ENCODE measurements around the gene APLP1. TPM values are rescaled to one million over a fixed set of nuclear protein-coding genes. Genes with fewer than 3 reads are reported as not detected.

Gene APLP1
- total RNA-seq, 4 donors from 2014 or later = 1.1 to 10.1 (median 2.3) TPM

DNA sequence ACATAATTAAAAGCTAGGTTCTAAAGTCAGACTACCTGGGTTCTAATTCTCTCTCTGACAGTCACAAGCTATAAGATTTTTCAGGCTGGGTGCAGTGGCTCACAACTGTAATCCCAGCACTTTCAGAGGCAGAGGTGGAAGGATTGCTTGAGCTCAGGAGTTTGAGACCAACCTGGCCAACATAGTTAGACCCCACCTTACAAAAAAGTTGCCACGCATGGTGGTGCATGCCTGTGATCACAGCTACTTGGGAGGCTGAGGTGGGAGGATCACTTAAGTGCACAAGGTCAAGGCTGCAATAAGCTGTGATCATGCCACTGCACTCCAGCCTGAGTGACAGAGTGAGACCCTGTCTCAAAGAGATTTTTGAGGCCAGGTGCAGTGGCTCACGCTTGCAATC, 26.0 kb downstream of the APLP1 start:
- ATAC-seq (ENCODE audit: low FRiP score) (no peak), DNase-seq (ENCODE audit: low spot score) (no peak)
- TF ChIP-seq, protein P1, sequence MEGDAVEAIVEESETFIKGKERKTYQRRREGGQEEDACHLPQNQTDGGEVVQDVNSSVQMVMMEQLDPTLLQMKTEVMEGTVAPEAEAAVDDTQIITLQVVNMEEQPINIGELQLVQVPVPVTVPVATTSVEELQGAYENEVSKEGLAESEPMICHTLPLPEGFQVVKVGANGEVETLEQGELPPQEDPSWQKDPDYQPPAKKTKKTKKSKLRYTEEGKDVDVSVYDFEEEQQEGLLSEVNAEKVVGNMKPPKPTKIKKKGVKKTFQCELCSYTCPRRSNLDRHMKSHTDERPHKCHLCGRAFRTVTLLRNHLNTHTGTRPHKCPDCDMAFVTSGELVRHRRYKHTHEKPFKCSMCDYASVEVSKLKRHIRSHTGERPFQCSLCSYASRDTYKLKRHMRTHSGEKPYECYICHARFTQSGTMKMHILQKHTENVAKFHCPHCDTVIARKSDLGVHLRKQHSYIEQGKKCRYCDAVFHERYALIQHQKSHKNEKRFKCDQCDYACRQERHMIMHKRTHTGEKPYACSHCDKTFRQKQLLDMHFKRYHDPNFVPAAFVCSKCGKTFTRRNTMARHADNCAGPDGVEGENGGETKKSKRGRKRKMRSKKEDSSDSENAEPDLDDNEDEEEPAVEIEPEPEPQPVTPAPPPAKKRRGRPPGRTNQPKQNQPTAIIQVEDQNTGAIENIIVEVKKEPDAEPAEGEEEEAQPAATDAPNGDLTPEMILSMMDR (IDR thresholded peaks at IDR 0.05) = no peak

DNA sequence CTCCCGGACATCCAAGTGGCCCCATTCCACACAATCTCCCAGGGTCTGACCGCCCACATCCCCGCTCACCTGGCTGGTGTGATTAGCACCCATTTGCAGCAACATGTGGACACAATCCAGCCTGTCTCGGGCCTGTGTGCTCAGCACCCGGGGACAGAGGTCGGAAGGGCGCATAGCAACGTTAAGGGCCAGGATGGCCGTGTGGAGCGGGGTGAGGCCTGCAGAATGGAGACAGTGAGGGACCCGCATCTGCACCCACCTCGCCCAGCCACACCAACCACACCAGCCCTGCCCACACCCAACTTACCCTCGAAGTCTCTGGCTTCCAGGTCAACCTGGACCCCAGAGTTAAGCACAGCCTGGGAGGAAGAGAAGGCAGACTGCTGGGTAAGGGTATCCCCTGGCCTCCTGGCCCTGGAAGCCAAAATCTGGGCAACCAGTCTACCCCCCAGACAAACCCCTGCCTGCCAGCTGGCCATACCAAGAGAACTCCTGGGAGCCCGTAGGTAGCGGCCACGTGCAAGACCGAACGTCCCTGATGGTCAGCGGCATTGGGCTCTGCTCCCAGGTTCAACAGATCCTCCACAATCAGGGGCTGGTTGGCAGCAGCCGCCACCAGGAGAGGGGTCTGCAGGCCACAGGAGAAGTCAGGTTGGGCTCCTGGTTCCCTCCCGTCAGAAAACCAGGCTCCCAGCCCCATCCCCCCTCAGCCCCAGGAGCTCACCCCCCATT, 27.7 kb downstream of the APLP1 start:
- TF ChIP-seq, protein P1 (IDR thresholded peaks at IDR 0.05) = no peak
- ATAC-seq (ENCODE audit: low FRiP score) (no peak), DNase-seq (ENCODE audit: low spot score) (no peak)

DNA sequence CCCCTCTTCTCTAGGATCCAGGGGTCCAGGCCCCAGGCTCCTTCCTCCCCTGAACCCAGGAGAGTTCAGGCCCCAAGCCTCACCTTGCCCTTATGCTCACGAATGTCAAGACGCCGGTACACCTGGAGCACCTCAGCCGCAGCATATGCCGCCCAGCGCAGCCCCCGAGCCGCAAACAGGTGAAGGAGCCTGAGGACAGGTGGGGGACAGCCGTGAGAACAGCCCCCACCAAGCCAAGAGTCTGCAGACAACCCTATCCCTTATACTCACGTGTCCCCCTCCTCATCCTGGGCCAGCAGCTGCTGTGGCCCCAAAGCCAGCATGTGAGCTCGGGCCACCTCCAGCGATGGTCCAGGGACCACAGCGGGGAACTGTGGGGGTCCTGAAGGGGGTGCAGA, 28.3 kb downstream of the APLP1 start:
- TF ChIP-seq, protein P1 (IDR thresholded peaks at IDR 0.05) = no peak
- ATAC-seq (ENCODE audit: low FRiP score) = no peak
- no peak for DNase-seq (ENCODE audit: low spot score)

DNA sequence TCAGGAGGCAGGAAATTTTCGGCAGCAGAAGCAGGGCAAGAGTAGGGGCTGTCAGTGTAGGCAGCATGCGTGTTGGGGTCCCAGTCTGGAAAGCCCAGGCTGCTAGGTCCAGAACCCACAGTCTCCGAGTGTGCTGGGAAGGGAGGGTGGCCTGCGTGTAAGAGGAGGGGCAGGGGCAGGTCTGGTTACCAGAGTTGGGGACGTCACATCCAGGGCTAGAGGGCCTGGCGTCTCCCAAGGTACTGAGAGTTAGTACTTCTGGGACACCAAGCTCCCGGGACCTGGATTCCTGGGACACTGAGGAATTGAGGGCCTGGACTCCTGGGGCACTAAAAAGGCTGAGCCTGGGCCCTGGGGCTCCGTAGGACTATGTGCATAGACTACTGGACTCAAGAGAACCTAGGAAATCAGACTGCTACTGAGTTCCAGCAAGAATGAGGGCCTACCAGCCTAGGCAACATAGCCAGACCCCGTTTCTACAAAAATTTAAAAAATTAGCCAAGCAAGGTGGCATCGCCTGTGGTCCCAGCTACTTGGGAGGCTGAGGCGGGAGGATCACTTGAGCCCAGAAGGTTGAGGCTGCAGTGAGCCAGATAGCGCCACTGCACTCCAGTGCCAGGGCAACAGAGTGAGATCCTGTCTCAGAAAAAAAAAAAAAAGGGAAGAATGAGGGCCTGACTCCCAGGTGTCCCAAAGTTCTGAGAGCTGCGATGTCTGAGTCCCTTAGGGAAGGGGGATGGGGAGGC, 29.5 kb downstream of the APLP1 start:
- ATAC-seq (ENCODE audit: low FRiP score) = no peak
- no peak for DNase-seq (ENCODE audit: low spot score)
- TF ChIP-seq, protein P1 (IDR thresholded peaks at IDR 0.05) = no peak

DNA sequence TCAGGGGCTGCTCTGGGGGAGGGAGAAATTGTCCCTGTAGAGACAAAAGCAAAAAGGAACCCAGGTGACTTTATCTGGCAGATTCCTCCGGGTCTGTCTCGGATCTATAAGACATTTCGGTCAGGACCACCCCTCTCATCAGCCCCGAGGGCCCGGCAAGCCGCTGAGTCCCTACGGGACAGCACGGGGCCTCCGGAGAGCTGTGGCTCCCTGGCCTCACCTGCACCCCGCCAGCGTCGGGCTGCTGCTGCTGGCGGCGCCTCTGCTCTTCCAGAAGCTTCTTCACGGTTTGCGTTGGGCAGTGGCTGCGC, 30.1 kb downstream of the APLP1 start:
- TF ChIP-seq, protein P1 (IDR thresholded peaks at IDR 0.05) = no peak
- DNase-seq (ENCODE audit: low spot score) = no peak
- ATAC-seq (ENCODE audit: low FRiP score) = no peak

DNA sequence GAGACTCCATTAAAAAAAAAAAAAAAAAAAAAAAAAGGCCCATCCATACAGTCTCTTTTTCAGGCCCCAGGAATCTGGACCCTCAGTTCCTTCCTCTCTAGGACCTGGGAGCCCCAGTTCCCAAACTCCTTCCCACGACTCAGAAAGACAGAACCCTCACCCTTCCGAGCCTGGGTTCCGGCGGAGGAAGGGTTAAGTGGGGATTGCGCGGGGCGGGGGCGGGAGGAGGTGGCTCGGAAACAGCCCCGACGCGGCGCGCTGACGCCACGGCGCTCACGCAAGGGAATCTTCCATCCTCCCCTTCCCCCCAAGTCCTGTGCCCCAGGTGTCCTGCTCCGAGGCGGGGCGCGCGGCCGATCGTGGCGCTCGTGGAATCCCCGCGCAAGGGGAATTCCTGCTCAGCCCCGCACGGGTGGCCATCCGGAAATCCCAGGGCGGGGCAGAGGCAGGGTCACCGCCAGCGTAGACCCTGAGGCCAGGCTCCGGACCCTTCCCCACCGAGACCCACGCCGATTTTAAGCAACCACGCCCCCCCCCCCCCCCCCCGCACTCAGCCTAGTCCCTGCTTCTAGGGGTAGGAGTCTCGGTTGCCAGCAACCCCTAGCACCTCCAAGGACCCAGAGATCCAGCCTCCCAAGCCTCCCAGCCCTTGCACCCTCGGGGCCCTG, 31.3 kb downstream of the APLP1 start:
- TF ChIP-seq, protein P1 (IDR thresholded peaks at IDR 0.05) = no peak
- ATAC-seq (ENCODE audit: low FRiP score) (peak; percentile 66), DNase-seq (ENCODE audit: low spot score) (no peak)
